K562 (cell line): Measurements from ENCODE around the gene TRERF1. TPM values are rescaled to one million over a fixed set of nuclear protein-coding genes. Genes with fewer than 3 reads are reported as not detected.

Experiments
- DACH1 ChIP-seq: fragments of 450-650 bp; IDR thresholded peaks from 2 replicates; pipeline ENCODE4 v1.6.1; 2018; ENCODE audit not compliant: partially characterized antibody
- NFRKB ChIP-seq: fragments of 450-650 bp; IDR thresholded peaks from 2 replicates; pipeline ENCODE4 v1.6.1; 2016; ENCODE audit warnings: low read depth
- SMARCC2 ChIP-seq: fragments of 450-650 bp; IDR thresholded peaks from 2 replicates; pipeline ENCODE4 v1.6.1; 2017; ENCODE audit warnings: antibody characterized with exemption, moderate library complexity, mild to moderate bottlenecking, low read depth
- TAF9B ChIP-seq: fragments of 450-650 bp; IDR thresholded peaks from 2 replicates; pipeline ENCODE4 v1.6.1; 2018; ENCODE audit warnings: mild to moderate bottlenecking; ENCODE audit not compliant: partially characterized antibody
- XRCC5 ChIP-seq: fragments of 200-400 bp; formaldehyde crosslinking; IDR thresholded peaks from 2 replicates; pipeline ENCODE4 v1.6.1; 2017; ENCODE audit warnings: low read depth, mild to moderate bottlenecking, low read length
- YBX1 ChIP-seq: fragments of 450-650 bp; IDR thresholded peaks from 2 replicates; pipeline ENCODE4 v1.7.1; 2016; ENCODE audit warnings: mild to moderate bottlenecking
- ZNF707 ChIP-seq: fragments of 250-450 bp; sonication (Bioruptor Pico); conservative IDR thresholded peaks from 2 replicates; pipeline ENCODE4 v1.8.0; 2022; ENCODE audit warnings: inconsistent platforms, mild to moderate bottlenecking, moderate library complexity
- polyA plus RNA-seq, 8 experiments: library from polyadenylated mRNA; depleted of rRNA in 4 of 8; stranded (reverse) in 5 of 8; unstranded in 3 of 8; fragments of >200 nt; fragmentation: Nextera tagmentation in 2 of 8; fragmentation: Illumina TruSeq in 1 of 8; extraction: Ambion mirVana in 2 of 8; extraction: Trizol in 1 of 8; gene quantifications; 2 replicates each; pipeline versions ENCODE4 v1.2.1 to v1.2.3, GENCODE V29; 2011 to 2014; ENCODE audit warnings: inconsistent platforms in 1 of 8, missing spikeins in 1 of 8
- total RNA-seq, 7 experiments: library from RNA; depleted of rRNA in 6 of 7; stranded (reverse); fragments of >200 nt in 6 of 7; fragmentation: Illumina TruSeq in 2 of 7; extraction: Trizol in 2 of 7; gene quantifications; 2 replicates each; pipeline versions ENCODE4 v1.2.1 to v1.2.3, GENCODE V29; 2011 to 2021; ENCODE audit warnings: low replicate concordance in 1 of 7
- TF ChIP-seq, protein P1 (sequence below): sonication (generic); formaldehyde crosslinking; IDR thresholded peaks from 2 replicates; pipeline ENCODE4 v1.8.1; 2023; ENCODE audit warnings: missing genetic modification reagents, mild to moderate bottlenecking, borderline replicate concordance
- TF ChIP-seq, protein P2 (sequence below), 2 experiments: fragments of 450-650 bp in 1 of 2; sonication (generic) in 1 of 2; formaldehyde crosslinking in 1 of 2; IDR thresholded peaks; 2 replicates each; pipeline versions ENCODE4 v1.7.1 to v1.9.0; 2016 to 2022; ENCODE audit warnings: inconsistent platforms in 1 of 2, mild to moderate bottlenecking in 1 of 2, missing genetic modification reagents in 1 of 2
- TF ChIP-seq, protein P3 (sequence below), 2 experiments: IDR thresholded peaks; 2 replicates each; pipeline ENCODE4 v1.6.1; 2011; ENCODE audit warnings: borderline replicate concordance in 1 of 2, control low read depth in 1 of 2, low read depth in 1 of 2, low read length in 1 of 2, mild to moderate bottlenecking in 1 of 2, mixed read lengths in 1 of 2, moderate library complexity in 1 of 2; ENCODE audit not compliant: insufficient read depth in 1 of 2, insufficient read length in 1 of 2, poor library complexity in 1 of 2, severe bottlenecking in 1 of 2; ENCODE audit errors: extremely low read depth in 1 of 2

The TRERF1 gene
- total and polyA plus RNA-seq, 9 of the 15 experiments (the other 6 are each of a cell fraction or from before 2014, with no cell fraction given) = 0.04 to 0.20 (median 0.07) TPM; not detected in 3

DNA sequence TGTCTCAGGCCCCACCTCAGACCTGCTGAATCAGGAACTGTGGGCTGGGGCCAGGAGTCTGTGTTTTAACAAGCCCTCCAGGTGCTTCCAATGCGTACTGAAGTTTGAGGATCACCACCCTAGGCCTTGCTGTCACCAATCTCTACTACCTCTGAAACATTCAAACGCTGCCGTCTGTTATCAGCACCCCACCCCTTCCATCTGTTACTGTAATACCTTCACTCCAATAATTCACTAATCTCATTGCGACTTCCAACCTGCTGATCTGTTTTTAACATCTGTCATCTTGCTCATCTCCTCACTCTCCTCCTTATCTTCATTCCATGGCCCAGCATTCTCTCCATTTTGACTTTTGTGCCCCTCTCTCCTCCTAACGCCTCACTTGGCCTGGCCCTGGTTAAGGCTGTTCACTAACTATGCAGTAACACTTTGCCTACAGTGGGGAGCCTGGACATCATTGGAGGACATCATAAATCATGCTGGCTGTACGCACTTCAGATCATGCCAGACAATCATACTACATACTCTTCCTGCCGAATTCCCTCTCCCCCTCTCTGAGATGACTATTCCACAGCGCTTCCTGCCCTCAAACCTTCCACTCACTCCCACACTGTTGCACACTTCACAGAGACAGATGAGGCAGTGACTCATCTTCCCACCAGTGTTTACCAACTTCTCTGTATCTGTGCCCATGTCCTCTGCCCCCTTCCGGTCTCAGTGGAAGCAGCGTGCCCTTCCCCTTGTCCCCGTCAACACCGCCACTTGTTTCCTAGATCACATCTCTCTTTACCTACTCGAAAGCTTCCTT lies 254.0 kb downstream of the TRERF1 start (continued):
- TF ChIP-seq, protein P1, sequence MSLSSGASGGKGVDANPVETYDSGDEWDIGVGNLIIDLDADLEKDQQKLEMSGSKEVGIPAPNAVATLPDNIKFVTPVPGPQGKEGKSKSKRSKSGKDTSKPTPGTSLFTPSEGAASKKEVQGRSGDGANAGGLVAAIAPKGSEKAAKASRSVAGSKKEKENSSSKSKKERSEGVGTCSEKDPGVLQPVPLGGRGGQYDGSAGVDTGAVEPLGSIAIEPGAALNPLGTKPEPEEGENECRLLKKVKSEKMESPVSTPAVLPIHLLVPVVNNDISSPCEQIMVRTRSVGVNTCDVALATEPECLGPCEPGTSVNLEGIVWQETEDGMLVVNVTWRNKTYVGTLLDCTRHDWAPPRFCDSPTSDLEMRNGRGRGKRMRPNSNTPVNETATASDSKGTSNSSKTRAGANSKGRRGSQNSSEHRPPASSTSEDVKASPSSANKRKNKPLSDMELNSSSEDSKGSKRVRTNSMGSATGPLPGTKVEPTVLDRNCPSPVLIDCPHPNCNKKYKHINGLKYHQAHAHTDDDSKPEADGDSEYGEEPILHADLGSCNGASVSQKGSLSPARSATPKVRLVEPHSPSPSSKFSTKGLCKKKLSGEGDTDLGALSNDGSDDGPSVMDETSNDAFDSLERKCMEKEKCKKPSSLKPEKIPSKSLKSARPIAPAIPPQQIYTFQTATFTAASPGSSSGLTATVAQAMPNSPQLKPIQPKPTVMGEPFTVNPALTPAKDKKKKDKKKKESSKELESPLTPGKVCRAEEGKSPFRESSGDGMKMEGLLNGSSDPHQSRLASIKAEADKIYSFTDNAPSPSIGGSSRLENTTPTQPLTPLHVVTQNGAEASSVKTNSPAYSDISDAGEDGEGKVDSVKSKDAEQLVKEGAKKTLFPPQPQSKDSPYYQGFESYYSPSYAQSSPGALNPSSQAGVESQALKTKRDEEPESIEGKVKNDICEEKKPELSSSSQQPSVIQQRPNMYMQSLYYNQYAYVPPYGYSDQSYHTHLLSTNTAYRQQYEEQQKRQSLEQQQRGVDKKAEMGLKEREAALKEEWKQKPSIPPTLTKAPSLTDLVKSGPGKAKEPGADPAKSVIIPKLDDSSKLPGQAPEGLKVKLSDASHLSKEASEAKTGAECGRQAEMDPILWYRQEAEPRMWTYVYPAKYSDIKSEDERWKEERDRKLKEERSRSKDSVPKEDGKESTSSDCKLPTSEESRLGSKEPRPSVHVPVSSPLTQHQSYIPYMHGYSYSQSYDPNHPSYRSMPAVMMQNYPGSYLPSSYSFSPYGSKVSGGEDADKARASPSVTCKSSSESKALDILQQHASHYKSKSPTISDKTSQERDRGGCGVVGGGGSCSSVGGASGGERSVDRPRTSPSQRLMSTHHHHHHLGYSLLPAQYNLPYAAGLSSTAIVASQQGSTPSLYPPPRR (CRISPR knock-in tag) = peak; percentile 82; the same call in 1 of the 2 replicates
- TF ChIP-seq ZNF707 (CRISPR knock-in tag) (no peak), NFRKB (peak; percentile 88), XRCC5 (no peak; the same call in 1 of the 2 replicates), DACH1 (peak; percentile 92), SMARCC2 (peak; percentile 91), YBX1 (no peak; the same call in 1 of the 2 replicates), TAF9B (peak; percentile 78)
- TF ChIP-seq, protein P2, sequence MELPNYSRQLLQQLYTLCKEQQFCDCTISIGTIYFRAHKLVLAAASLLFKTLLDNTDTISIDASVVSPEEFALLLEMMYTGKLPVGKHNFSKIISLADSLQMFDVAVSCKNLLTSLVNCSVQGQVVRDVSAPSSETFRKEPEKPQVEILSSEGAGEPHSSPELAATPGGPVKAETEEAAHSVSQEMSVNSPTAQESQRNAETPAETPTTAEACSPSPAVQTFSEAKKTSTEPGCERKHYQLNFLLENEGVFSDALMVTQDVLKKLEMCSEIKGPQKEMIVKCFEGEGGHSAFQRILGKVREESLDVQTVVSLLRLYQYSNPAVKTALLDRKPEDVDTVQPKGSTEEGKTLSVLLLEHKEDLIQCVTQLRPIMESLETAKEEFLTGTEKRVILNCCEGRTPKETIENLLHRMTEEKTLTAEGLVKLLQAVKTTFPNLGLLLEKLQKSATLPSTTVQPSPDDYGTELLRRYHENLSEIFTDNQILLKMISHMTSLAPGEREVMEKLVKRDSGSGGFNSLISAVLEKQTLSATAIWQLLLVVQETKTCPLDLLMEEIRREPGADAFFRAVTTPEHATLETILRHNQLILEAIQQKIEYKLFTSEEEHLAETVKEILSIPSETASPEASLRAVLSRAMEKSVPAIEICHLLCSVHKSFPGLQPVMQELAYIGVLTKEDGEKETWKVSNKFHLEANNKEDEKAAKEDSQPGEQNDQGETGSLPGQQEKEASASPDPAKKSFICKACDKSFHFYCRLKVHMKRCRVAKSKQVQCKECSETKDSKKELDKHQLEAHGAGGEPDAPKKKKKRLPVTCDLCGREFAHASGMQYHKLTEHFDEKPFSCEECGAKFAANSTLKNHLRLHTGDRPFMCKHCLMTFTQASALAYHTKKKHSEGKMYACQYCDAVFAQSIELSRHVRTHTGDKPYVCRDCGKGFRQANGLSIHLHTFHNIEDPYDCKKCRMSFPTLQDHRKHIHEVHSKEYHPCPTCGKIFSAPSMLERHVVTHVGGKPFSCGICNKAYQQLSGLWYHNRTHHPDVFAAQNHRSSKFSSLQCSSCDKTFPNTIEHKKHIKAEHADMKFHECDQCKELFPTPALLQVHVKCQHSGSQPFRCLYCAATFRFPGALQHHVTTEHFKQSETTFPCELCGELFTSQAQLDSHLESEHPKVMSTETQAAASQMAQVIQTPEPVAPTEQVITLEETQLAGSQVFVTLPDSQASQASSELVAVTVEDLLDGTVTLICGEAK (IDR thresholded peaks at IDR 0.05) = peak; percentile 60
- TF ChIP-seq, protein P2 (CRISPR knock-in tag; IDR thresholded peaks at IDR 0.05) = no peak
- TF ChIP-seq, protein P3, sequence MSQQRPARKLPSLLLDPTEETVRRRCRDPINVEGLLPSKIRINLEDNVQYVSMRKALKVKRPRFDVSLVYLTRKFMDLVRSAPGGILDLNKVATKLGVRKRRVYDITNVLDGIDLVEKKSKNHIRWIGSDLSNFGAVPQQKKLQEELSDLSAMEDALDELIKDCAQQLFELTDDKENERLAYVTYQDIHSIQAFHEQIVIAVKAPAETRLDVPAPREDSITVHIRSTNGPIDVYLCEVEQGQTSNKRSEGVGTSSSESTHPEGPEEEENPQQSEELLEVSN (IDR thresholded peaks at IDR 0.05; ENCODE audit: borderline replicate concordance in 1 of 2, extremely low read depth in 1 of 2, insufficient read depth in 1 of 2, insufficient read length in 1 of 2, low read depth in 1 of 2, low read length in 1 of 2, poor library complexity in 1 of 2, severe bottlenecking in 1 of 2) = no peak
